Activated CD4-positive, alpha-beta T cell treated with anti-CD3 and anti-CD28 coated beads for 1 hour (primary cell): ENCODE results near the gene SLCO2A1.

Experiments used
- DNase-seq: peaks from one replicate; pipeline ENCODE4 v3.0.0-alpha.2; 2020

Gene SLCO2A1

GRCh38 chr3:133997871-133998635, 31.7 kb downstream of the SLCO2A1 start:
- no peak for DNase-seq

GRCh38 chr3:133996996-133997395, 32.7 kb downstream of the SLCO2A1 start:
- DNase-seq: no peak

- DNase-seq: no peak
Observed at GRCh38 chr3:133996251-133996661, 33.5 kb downstream of the SLCO2A1 start.

GRCh38 chr3:133995264-133995663, 34.5 kb downstream of the SLCO2A1 start:
- no peak for DNase-seq

- DNase-seq: no peak
Observed at GRCh38 chr3:133994166-133994890, 35.4 kb downstream of the SLCO2A1 start.

- no peak for DNase-seq
Observed at GRCh38 chr3:133992951-133993620, 36.6 kb downstream of the SLCO2A1 start.

- no peak for DNase-seq
Observed at GRCh38 chr3:133992381-133992780, 37.3 kb downstream of the SLCO2A1 start.

- DNase-seq: no peak
Observed at GRCh38 chr3:133991637-133992036, 38.1 kb downstream of the SLCO2A1 start.

GRCh38 chr3:133991209-133991608, 38.5 kb downstream of the SLCO2A1 start:
- no peak for DNase-seq

- no peak for DNase-seq
Observed at GRCh38 chr3:133989936-133990702, 39.6 kb downstream of the SLCO2A1 start.

- DNase-seq: no peak
Observed at GRCh38 chr3:133988631-133989161, 41.0 kb downstream of the SLCO2A1 start.

GRCh38 chr3:133987948-133988484, 41.7 kb downstream of the SLCO2A1 start:
- no peak for DNase-seq

GRCh38 chr3:133987136-133987535, 42.6 kb downstream of the SLCO2A1 start:
- no peak for DNase-seq

GRCh38 chr3:133986311-133986710, 43.4 kb downstream of the SLCO2A1 start:
- no peak for DNase-seq

GRCh38 chr3:133984975-133985374, 44.8 kb downstream of the SLCO2A1 start:
- no peak for DNase-seq

- DNase-seq: no peak
Observed at GRCh38 chr3:133983576-133984560, 45.9 kb downstream of the SLCO2A1 start.

GRCh38 chr3:133983126-133983525, 46.6 kb downstream of the SLCO2A1 start:
- DNase-seq: no peak

GRCh38 chr3:133980550-133980949, 49.2 kb downstream of the SLCO2A1 start:
- DNase-seq: no peak

- DNase-seq: no peak
Observed at GRCh38 chr3:133980035-133980434, 49.7 kb downstream of the SLCO2A1 start.

- no peak for DNase-seq
Observed at GRCh38 chr3:133979553-133979952, 50.2 kb downstream of the SLCO2A1 start.

GRCh38 chr3:133977568-133977967, 52.2 kb downstream of the SLCO2A1 start:
- DNase-seq: no peak
